ENCODE measurements around the gene GRM2.

GRCh38 chr3:51696954-51697353 lies 9.9 kb upstream of the GRM2 start:
- TF ChIP-seq, protein P1, sequence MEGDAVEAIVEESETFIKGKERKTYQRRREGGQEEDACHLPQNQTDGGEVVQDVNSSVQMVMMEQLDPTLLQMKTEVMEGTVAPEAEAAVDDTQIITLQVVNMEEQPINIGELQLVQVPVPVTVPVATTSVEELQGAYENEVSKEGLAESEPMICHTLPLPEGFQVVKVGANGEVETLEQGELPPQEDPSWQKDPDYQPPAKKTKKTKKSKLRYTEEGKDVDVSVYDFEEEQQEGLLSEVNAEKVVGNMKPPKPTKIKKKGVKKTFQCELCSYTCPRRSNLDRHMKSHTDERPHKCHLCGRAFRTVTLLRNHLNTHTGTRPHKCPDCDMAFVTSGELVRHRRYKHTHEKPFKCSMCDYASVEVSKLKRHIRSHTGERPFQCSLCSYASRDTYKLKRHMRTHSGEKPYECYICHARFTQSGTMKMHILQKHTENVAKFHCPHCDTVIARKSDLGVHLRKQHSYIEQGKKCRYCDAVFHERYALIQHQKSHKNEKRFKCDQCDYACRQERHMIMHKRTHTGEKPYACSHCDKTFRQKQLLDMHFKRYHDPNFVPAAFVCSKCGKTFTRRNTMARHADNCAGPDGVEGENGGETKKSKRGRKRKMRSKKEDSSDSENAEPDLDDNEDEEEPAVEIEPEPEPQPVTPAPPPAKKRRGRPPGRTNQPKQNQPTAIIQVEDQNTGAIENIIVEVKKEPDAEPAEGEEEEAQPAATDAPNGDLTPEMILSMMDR (IDR thresholded peaks at IDR 0.05) = no peak
- TF ChIP-seq POLR2AphosphoS5 (IDR thresholded peaks at IDR 0.05) (no peak), EP300 (IDR thresholded peaks at IDR 0.05) (no peak), POLR2A (IDR thresholded peaks at IDR 0.05) (no peak)
